H1 (cell line): ENCODE results near the gene DHRS12. TPM values are rescaled to one million over a fixed set of nuclear protein-coding genes. Genes with fewer than 3 reads are reported as not detected.

Source experiments
- polyA plus RNA-seq, 7 experiments: library from polyadenylated mRNA; depleted of rRNA in 3 of 7; stranded (reverse) in 5 of 7; unstranded in 2 of 7; fragments of >200 nt in 5 of 7; fragments of 200-250 nt in 2 of 7; gene quantifications; 1 replicate in 5 of 7; 2 replicates in 1 of 7; 4 replicates in 1 of 7; pipeline versions ENCODE4 v1.2.1 to v1.2.3, GENCODE V29; 2011 to 2013; ENCODE audit warnings: missing spikeins in 2 of 7, mixed read lengths in 2 of 7
- total RNA-seq: library from RNA; stranded (reverse); fragmentation: NEBNext Ultra II Directional; extraction: Animal tissue kit (Norgen Biotek cat#: 25700); gene quantifications from 2 replicates; pipeline ENCODE4 v1.2.1, GENCODE V29; 2021

The DHRS12 gene
- total and polyA plus RNA-seq, 2 of the 8 experiments (the other 6 are each of a cell fraction or from before 2014, with no cell fraction given) = 8.7 TPM

Other genes with a start within 250 kb of the DHRS12 start
- 29.0 and 31.1 TPM in 2 replicates for gene WDFY2, start 219.7 kb downstream of the DHRS12 start, total RNA-seq
- 13.5 and 13.9 TPM in 2 replicates for gene WDFY2, start 219.7 kb downstream of the DHRS12 start, polyA plus RNA-seq (2011; rRNA removed)
- gene TMEM272, start 41.0 kb upstream of the DHRS12 start, total RNA-seq = not detected in 2 replicates
- 0.05 and 0.06 TPM in 2 replicates for gene TMEM272, start 41.0 kb upstream of the DHRS12 start, polyA plus RNA-seq (2011; rRNA removed)
- not detected in 2 replicates for gene CCDC70, start 57.8 kb upstream of the DHRS12 start, total RNA-seq
- gene CCDC70, start 57.8 kb upstream of the DHRS12 start, polyA plus RNA-seq (2011; rRNA removed) = not detected in 2 replicates
- gene ATP7B, start 207.3 kb upstream of the DHRS12 start, total RNA-seq = 9.2 and 10.8 TPM in 2 replicates
- 4.1 and 4.4 TPM in 2 replicates for gene ATP7B, start 207.3 kb upstream of the DHRS12 start, polyA plus RNA-seq (2011; rRNA removed)
- gene ALG11, start 208.2 kb upstream of the DHRS12 start, total RNA-seq = 36.2 and 39.9 TPM in 2 replicates
- gene ALG11, start 208.2 kb upstream of the DHRS12 start, polyA plus RNA-seq (2011; rRNA removed) = 4.5 and 5.2 TPM in 2 replicates
- 22.7 and 23.0 TPM in 2 replicates for gene UTP14C, start 220.5 kb upstream of the DHRS12 start, total RNA-seq
- gene UTP14C, start 220.5 kb upstream of the DHRS12 start, polyA plus RNA-seq (2011; rRNA removed) = 4.0 and 6.8 TPM in 2 replicates